CD4-positive, alpha-beta T cell treated with Interleukin-4 for 1 hour (primary cell): ENCODE measurements around the gene PLS1.
"Not testable (repeated sequence)": the region's sequence is repeated elsewhere in the genome, so short reads cannot be mapped to it uniquely, and the experiment has no call there.

Experiments used
- DNase-seq, 2 donors: peaks; one replicate each; pipeline ENCODE4 v3.0.0-alpha.2; 2020 to 2022

PLS1 gene

GRCh38 chr3:142596726-142597088, 514 bp downstream of the PLS1 start:
- DNase-seq = no peak

GRCh38 chr3:142597906-142598305, 1.7 kb downstream of the PLS1 start:
- DNase-seq = no peak

GRCh38 chr3:142601713-142602112, 5.5 kb downstream of the PLS1 start:
- no peak for DNase-seq

- DNase-seq = no peak
Measured at GRCh38 chr3:142602619-142603385, 6.6 kb downstream of the PLS1 start.

GRCh38 chr3:142603386-142603705, 7.2 kb downstream of the PLS1 start:
- DNase-seq = not testable (repeated sequence)

- no peak for DNase-seq
Measured at GRCh38 chr3:142604940-142605339, 8.7 kb downstream of the PLS1 start.

- no peak for DNase-seq
Measured at GRCh38 chr3:142608631-142609030, 12.4 kb downstream of the PLS1 start.

GRCh38 chr3:142609136-142609535, 12.9 kb downstream of the PLS1 start:
- no peak for DNase-seq

GRCh38 chr3:142611206-142611605, 15.0 kb downstream of the PLS1 start:
- no peak for DNase-seq

- no peak for DNase-seq
Measured at GRCh38 chr3:142613491-142613890, 17.3 kb downstream of the PLS1 start.

- no peak for DNase-seq
Measured at GRCh38 chr3:142614059-142614626, 17.9 kb downstream of the PLS1 start.

- DNase-seq = no peak
Measured at GRCh38 chr3:142615171-142615570, 19.0 kb downstream of the PLS1 start.

GRCh38 chr3:142618917-142619461, 22.8 kb downstream of the PLS1 start:
- no peak for DNase-seq

GRCh38 chr3:142622405-142622804, 26.2 kb downstream of the PLS1 start:
- no peak for DNase-seq

- no peak for DNase-seq
Measured at GRCh38 chr3:142623194-142623593, 27.0 kb downstream of the PLS1 start.

- DNase-seq = no peak
Measured at GRCh38 chr3:142624341-142625152, 28.4 kb downstream of the PLS1 start.

GRCh38 chr3:142625153-142625440, 28.9 kb downstream of the PLS1 start:
- no peak for DNase-seq

- no peak for DNase-seq
Measured at GRCh38 chr3:142626971-142627370, 30.8 kb downstream of the PLS1 start.

- no peak for DNase-seq
Measured at GRCh38 chr3:142628801-142629200, 32.6 kb downstream of the PLS1 start.

GRCh38 chr3:142633073-142633472, 36.9 kb downstream of the PLS1 start:
- no peak for DNase-seq

GRCh38 chr3:142636050-142636449, 39.9 kb downstream of the PLS1 start:
- DNase-seq = no peak

- DNase-seq = no peak
Measured at GRCh38 chr3:142636664-142637063, 40.5 kb downstream of the PLS1 start.

GRCh38 chr3:142638291-142638690, 42.1 kb downstream of the PLS1 start:
- no peak for DNase-seq

- DNase-seq = no peak
Measured at GRCh38 chr3:142641504-142641903, 45.3 kb downstream of the PLS1 start.
